HG03025 (cell line): ENCODE data around the gene CRB2.

Source experiments
- ATAC-seq: cut with Tn5 transposase; IDR thresholded peaks from one replicate; pipeline ENCODE4 v1.9.1; 2021; ENCODE audit warnings: mild to moderate bottlenecking, moderate library complexity; ENCODE audit not compliant: unreplicated experiment, low FRiP score

CRB2 gene

DNA sequence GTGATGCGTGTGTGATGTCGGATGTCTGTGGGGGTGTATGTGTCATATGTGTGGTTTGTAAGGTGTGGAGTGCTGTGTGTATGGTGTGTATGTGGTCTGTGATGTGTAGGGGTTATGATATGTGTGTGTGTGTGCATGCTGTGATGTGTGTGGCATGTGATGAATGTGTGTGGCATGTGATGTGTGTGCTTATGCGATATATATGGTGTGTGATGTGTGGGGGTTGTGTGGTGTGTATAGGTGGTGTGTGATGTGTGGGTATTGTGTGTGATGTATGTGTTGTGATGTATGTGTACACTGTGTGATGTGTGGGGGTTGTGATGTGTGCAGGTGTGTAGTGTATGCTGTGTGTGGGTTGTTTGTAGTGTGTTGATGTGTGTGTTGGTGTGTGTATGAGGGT, 9.2 kb upstream of the CRB2 start:
- ATAC-seq = no peak

DNA sequence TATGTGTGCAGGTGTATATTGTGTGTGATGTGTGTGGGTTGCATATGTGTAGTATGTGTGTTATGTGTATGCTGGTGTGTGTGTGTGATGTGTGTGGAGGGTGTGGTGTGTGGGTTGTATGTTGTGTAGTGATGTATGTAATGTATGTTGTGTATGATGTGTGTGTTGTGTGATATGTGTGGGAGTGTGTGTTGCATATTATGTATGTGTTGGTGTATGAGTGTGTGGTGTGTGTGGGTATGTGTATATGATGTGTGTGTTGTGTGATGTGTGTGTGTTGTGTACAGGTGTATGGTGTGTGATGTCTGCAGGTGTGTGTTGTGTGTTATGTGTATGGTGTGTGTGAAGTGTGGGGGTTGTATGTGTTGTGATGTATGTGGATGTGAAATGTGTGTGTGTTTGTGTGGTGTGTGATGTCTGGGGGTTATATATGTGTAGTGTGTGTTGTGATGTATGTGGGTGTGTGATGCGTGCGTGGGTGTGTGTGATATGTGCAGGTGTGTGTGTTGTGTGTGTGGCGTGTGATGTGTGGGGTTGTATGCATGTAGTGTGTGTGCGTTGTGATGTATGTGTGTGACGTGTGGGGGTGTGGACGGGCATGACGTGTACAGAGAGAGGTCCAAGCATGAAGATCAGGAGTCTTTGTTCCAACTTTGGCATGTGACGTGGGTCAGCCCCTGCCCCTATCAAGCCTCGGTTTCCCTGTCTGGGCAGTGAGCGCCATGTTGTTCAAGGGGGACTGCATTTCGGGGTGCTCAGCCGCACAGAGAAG, 8.5 kb upstream of the CRB2 start:
- no peak for ATAC-seq

DNA sequence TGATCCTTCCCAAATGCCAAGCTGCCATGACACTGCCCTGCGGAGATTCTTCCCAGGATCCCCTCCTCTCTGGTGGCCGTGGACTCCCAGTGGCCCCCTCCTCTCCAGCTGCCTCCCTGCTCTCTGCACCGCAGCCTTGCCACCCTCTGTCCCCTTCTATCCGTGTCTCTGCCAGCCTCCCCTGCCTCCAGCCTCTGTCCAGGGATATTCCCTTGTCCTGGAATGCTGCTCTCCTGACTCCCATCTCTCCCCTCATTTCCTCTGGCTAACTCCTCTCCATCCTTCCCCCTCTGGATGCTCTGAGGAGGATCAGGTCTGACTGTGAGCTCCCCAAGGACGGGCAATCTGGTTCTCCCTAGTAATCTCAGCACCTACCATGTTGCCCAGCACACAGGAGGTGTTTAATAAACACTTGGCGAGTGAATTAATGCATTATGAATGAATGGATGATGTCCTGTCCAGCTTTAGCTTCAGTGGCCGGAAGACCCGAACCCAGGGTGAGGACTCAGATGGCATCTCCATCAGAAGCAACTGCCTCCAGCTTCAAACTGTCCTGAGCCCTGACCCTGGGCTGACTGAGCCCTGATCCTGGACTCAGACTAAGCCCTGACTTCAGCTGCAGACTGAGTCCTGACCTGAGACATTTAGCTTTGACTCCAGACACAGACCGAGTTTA, 7.5 kb upstream of the CRB2 start:
- ATAC-seq = no peak

DNA sequence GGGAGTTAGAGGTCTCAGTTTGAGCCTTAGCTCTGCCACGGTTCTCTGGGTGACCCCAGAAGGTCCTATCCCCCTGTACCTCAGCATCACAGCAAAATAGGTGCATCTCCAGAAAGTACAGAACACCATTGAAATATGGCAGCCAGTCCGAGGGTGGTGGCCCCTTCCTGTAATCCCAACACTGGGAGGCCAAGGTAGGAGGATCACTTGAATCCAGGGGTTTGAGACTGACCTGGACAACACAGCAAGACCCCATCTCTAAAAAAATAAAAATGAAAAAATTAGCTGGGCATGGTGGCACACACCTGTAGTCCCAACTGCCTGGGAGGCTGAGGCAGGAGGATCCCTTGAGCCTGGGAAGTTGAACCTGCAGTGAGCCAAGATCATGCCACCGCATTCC, 7.0 kb upstream of the CRB2 start:
- ATAC-seq = no peak

DNA sequence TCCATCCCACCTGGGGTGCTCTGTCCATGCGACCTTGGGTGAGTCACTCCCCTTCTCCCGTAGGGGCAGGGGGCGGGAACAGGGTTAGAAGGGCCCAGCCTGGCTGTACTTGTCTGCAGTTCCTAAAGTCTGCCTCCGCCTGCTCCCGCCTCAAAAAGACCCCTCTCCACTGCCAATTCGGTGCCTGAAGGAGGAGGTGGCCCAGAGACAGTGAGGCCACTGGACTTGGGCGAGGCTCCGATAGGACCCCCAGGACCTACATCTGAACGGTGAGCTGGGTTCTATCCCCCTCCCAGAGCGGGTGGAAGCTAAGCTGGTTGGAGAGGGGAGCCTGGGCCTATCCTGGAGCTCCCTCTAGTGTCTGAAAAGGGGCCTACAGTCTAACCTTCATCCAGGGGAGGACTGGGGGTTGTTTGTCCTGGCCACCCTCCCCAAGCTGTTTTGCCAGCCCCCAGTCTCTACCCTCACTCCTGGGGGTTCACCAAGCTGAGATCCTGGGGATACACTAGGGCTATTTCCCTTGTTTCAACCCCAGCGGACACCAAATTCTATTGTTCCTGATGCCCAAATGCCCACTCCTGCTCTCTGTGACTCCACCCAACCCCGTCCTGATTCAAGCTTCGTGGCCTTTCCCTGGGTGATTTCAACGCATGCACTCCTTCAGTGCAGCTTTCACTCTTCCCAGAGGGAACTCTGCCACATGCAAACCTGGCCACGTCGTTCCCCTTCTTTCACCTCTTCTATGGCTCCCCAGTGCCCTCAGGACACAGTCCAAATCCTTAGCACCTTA, 6.1 kb upstream of the CRB2 start:
- no peak for ATAC-seq

DNA sequence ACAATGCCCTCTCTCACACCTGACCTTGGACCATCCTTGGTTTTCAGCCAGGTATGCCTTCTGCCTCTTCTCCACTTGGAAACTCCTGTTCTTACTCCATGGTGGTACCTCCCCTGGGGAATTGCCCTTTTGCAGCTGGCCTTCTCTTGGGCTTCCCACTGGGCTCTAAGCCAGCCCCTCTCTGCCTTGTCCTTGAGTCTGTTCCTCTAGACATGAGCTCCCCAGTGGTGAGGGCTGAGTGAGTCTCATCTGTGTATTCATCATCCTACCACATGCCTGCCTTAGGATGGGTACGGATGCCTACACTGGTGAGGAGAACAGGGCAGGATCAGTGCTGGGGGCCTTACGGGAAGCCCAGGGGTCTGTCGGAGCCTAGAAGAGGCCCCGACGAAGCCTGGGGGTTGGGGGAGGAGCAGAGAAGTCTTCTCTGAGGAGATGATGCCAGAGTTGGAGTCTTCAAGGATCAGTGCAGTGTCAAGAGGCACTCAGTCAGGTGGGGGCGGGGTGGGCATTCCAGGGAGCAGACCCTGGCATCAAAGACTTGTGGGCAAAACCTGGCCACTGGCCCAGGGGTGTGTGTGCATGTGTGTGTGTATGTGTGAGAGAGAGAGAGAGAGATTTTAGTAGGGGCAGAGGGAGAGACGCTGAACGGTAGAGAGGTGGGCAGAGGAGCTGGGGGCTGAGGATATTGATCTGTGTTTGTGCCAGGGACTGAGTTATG, 5.2 kb upstream of the CRB2 start:
- ATAC-seq = no peak

DNA sequence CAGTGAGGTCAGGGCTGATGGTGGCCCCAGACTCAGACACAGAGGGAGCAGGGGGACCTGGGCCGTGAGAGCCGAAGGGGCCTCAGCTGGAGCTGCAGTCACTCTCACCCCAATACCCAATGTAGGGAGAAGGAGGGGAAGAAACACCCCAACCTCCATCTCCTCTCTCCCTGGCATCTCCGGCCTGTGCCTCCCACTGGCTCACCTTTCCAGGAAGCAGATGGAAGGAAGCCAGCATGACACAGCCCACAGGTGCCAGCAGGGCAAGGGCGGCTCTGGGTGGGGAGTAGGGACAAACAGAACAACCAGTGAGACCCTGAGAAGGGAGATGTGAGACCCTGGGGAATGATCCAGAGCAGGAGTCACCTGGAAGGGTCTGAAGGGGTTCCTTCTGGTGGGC, 3.0 kb upstream of the CRB2 start:
- no peak for ATAC-seq

DNA sequence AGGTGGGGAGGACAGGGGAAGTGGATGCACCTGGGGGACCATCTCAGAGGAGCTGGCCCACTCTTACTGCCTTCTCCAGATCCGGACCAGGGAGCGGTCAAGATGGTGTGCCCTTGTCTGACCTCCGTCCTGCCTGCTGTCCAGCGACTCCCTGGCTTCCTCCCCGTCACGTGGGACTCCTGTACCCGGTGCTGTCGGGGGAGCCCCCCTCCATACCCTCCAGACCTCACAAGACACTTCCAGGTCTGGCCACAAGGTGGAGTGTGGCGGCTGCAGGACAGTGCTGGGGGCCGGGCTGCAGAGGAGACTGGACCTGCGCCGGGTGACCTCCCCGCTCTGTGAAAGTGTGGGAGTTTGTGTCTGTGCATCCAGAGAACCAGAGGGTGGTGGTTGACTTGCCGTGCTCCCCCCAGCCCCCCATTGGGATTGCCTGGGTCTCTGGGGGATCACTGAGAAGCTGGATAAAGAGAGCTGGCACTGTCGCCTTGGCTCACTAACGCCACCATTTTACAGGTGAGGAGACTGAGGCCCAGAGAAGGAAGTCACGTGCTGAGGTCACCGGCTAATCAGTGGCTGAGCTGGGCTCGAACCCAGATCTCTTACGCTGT, 1.9 kb upstream of the CRB2 start:
- ATAC-seq = no peak

DNA sequence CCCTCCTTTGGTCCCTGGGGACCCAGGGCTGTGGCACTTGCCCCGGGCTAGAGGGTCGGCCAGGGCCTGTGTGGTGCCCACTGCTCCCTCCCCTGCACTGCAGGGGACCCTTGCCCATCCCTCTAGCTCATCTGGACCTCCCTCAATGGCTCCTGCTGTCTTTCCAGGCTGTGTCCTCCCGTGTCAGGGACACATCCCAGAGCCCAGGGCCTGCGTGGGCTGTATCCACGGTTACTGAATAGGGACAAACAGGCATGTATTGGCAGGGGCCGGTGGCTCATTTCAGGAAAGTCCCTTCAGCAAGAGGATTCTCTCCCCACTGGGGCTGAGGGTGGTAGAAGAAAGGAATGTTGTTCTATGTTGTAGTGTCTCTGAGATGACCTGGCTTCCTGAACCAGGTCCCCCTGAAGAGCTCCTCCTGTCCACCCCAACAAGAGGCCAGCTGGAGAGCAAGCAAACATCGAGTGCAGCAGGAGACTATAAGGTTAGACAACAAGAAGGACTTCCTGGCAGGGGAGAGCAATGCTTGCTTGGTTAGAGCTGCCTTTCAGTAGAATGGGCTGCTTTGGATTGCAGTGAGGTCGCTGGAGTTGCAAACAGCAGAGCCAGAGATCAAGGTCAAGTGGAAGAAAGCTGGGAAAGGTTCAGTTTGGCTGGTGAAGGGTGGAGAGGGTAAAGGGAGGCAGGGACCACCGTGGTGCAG, 1.0 kb upstream of the CRB2 start:
- no peak for ATAC-seq

DNA sequence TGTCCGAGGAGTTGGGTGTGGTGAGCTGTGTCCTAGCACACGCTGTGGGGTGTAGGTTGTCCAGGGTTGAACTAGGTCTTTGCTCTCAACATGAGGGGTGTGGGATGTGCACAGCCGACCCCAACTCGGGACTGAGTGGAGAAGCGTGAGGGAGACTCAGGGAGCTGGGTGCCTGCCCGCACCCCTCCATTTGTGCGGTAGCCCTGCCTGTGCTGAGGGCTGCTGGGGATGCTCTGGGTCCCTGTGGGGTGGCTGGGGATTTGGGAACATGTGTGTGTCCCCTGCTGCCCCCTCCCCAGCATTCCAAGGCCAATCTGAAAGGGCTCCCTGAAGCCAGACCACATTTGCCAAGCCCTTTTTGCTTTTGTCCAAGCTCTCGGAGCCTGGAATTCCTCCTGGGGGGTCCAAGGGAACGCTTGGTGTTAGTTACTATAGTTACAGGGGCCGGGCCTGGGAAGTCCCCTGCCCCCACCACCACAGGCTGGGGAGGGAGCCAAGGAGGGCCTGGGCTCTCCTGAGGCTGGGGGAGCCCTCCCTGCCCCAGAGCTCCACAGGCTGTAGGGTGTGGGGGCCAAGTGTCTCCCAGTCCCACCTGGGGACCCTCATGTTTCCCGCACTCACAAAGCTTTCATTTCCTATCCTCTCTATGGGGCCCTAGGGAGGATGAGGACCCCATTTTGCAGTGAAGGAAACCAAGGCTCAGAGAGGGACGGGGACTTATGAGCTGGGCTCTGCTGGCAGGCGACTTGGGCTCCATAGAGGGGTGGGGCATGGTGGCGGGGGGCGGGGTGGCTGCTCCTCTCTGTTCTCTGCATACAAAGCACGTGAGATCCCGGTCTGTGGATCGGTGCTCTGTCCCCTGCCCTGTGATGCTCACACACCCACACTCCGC, 1.1 kb downstream of the CRB2 start:
- ATAC-seq = no peak

DNA sequence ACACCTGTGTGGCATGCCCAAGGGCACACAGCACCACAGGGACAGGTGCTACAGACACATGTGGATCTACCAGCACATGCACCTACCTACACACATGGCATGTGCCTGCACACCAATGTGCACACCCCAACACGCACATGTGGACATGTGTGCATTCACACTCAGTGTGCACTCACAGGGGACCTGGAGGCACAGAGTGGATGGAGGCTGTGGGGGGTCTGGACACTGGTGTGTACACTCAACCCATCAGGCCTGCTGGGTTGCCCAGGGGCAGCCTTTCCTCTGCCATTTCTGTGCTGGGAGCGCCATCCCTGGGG, 1.7 kb downstream of the CRB2 start:
- no peak for ATAC-seq

DNA sequence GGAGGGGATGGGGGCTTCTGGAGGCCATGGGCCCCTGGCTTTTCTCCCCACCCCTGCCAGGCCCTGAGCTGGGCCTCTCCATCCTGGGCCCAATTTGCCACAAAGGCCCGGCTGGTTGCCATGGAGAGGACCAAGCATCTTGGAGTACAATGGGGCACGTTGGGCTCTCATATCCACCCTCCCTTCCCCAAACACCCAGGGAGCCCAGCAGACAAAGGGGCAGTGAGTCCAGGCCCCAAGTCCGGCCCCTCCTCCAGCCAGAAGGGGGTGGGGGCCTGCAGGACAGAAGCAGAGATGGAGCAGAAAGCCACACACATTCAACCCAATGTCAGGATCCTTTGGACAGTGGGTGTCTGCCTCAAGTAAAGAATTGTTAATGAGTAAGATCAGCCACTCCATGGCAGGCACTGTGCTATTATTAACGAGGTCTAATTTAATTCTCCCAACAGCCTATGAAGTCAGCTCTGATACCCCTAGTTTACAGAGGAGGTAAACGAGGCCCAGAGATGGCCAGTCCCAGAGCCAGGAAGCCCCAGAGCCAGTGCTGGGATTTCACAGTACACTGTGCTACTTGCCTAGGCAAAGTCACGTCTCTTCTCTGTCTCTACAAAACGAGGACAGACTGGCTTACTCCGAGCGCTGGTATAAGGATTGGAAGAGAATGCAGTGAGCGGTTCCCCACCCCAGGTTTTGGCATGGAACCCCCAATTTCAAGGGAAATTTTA, 2.3 kb downstream of the CRB2 start:
- no peak for ATAC-seq

DNA sequence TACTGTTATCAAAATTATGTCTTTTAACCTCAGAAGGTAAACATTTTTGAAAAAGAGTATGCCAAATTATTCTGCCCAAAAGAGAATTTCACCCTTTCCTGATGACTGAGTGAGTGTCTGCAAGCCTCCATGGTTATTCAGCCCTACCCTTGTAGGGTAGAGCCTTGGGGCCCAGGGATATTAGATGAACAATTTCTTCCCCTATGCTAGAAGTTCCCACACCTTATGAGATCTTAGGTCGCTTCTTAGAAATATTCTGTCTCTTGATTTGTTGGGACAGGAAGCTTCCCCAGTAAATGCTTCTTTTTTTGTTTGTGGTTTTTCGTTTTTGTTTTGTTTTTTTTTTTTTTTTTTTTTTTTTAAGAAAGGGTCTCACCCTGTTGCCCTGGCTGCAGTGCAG, 3.1 kb downstream of the CRB2 start:
- no peak for ATAC-seq

DNA sequence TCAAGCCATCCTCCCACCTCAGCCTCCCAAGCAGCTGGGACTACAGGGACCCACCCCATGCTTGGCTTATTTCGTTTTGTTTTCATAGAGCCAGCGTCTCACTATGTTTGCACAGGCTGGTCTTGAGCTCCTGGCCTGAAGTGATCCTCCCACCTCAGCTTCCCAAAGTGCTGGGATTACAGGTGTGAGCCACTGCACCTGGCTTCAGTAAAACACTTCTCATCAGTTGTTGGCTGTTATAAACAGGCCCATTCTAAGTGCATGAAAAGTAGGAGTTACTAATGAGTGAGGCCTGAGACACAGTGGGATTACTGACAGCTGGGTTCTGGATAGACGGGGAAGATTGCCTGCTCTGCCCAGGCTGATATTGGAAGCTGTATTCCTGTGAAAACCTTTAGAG, 3.5 kb downstream of the CRB2 start:
- no peak for ATAC-seq

DNA sequence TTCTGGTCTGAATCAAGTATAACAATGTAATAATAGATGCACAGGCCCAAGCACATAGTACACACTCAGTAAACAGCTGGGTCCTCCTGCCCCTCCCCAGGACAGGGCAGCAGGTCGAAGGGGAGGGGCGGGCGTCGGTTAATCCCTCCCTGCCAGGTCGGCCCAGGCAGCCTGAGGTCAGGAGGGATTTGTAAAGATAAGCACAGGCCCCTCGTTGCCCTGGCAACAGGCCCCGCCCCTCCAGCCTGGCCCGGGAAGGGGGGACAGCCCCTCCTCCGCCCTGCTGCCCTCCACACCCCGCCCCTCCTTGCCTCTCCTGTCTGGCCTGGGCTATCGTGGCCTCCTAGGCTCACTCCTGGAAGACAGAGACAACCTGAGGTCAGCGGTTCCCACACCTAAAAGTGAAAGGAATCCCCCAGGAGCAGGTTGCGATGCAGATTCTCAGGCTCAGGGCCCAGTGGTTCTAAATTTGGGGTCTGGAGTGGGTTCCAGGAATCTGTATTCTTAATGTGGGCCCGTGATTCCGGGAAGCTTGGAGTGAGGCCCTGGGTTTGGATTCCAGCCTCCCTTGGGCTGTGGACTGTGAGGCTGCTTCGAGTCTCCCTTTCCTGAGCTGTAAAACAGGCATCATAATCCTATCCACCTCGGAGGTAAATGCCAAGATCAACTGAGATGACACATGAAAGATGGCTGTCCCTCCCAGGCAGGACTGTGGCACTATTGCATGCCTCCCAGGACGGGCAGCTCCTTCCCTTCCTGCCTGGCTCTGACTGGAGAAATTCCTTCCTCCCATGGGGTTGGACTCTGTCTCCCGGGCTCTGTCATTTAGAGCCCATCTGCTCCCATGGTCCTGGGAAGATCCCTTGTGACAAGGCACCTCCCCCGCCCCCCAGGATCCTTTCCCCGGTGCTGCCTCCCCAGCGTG, 4.4 kb downstream of the CRB2 start:
- no peak for ATAC-seq

DNA sequence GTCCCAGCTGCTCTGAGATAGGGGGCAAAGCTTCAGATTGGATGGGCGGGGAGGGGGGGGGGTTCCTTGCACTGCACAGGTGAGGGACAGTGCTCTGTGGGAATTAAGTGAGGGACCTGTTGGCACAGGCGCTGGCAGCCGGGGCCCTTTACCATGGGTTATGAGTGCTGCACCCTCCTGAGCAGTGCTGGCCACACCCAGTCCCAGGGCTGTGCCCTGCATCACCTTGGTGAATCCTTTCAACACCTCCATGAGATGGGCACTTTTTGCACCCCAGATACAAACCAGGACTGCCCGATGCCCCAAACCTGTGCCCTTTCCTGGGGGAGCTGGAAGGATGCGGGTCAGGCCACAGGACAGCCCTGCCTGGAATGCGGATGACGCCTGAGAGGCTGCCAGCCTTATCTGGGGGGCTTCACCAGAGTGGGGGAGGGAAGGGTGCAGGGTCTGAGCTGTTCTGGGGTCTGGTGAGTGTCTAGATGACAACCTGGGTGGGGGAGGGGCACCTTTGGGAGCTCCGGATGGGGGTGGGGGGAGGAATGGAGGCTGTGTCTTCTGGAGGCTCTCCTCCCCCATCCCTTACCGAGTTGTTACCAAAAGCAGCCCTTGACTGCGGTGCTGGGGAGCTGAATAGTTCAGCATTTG, 5.2 kb downstream of the CRB2 start:
- ATAC-seq = no peak
